GM21717 (cell line): ENCODE measurements around the gene PTGFRN.
"Not testable (repeated sequence)": the region's sequence is repeated elsewhere in the genome, so short reads cannot be mapped to it uniquely, and the experiment has no call there.

Source experiments
- ATAC-seq: cut with Tn5 transposase; IDR thresholded peaks from one replicate; pipeline ENCODE4 v1.9.1; 2021; ENCODE audit warnings: mild to moderate bottlenecking, moderate library complexity; ENCODE audit not compliant: unreplicated experiment

Gene PTGFRN

DNA sequence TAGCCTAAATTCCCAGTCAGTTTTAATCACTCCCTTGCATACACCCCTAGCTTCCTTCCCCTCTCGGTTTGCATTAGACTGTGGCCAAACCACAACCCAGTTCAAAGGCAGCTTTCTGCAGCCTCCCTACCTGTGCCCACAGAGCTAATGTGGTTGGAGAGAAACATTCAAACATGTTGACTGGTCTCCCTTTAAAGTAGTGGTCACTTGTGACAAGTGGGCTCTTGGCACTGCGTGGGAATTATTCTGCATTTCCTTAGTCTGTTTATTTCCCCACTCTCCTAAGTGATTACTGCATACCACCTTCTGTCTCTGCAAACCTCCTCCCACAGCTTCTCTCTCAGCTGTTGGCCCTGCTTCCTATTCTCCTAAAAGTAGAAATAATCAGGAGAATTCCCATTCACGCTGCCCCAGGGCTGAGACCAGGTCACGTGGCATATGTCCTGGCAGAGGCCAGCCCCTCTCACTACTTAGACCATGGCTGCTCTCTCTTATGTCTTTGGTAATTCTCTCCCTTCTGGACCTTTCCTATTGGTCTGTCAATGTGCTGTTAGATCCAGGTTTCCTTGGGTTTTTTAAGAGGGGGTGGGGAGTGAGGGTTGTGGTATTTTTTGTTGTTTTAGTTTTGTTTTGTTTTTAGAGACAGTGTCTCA is 53.4 kb downstream of the PTGFRN start:
- no peak for ATAC-seq

- no peak for ATAC-seq
These were observed 57.1 kb downstream of the PTGFRN start for GRCh38 chr1:116966791-116967190.

- ATAC-seq, result no peak
These were observed 59.0 kb downstream of the PTGFRN start for GRCh38 chr1:116968724-116969123.

DNA sequence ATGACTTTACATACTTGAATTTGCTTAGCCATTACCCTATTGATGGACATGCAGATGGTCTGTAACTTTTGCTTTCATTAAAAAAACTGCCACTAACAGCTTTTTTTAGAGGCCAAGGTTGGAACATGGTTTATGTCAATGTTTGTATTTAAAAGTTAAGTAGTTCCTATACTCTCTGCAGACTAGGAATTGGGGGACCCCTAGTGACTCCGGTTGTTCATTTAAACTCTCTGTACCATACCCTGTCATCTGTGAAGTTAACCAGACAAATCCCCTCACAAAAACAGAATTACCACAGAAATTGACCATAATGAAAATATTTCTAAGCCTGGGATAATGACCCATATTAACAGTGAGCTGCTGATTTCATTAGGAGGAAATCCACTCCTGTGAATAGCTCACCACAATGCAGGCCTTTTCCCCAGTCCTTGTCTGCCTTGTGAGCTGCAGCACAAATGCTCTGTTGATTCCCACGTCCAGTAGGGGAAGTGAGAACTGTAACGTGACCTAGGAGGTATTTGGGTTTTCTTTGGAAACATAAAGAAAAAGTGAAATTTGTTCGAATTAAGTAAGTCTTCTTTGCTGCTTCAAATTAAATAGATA is 61.6 kb downstream of the PTGFRN start:
- ATAC-seq, result no peak

DNA sequence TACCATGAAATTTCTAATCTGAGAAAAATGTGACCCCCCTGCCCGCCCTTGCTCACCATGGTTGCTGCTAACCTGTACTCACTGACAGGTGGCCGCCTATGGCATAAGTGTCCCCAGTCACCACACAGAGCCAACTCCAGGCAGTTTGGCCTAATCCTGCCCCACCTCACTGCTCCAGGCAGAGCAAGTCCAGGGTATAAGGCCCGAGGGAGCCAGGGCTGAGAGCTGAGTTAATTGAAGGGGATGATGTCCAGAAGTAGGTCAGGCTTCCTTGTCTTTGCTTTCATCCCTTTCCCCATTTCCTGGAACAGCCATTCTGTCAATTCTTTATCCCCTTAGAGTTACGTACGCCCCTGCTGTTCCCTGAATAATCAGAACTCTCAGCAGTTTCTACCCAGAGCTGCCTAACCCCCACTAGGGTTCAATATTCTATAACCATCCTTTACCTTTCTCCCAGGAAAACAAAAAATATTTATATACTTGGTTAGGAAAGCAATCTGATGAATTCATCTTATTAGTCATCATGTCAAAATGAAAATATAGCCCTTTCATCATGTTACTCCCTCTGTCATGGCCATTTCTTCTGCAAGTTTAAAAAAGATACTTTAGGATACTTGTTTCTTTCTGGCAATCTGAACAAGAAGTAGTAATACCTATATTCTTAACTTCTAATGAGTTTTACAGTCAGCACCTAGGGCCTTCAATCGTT is 62.4 kb downstream of the PTGFRN start:
- ATAC-seq, result no peak

- no peak for ATAC-seq
These were observed 62.9 kb downstream of the PTGFRN start for GRCh38 chr1:116972674-116973030.

- ATAC-seq, result not testable (repeated sequence)
These were observed 70.6 kb downstream of the PTGFRN start for GRCh38 chr1:116980309-116980708.

DNA sequence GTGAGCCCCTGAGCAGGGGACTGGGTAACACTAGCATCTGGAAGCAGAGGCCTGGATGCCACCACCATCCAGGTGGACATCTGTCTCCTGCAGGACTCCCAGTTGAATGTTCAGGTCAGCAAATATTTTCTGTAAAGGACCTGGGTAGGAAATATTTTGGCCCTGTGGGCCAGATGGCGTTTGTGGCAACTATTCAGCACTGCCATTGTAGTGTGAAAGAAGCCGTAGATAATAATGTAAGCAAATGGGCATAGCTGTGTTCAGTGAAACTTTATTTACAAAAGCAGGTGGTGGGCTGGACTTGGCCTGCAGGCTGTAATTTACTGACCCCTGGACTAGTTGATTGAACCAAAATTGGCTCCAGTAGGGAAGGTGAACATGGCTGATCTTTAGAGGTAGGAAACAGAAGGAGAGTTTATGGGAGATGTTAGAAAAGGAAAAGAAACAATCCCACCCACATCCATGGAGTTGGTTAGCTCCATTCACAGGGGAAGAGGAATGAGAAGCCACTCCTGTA is 71.9 kb downstream of the PTGFRN start:
- ATAC-seq, result no peak

- ATAC-seq, result no peak
These were observed 72.7 kb downstream of the PTGFRN start for GRCh38 chr1:116982319-116983004.

- no peak for ATAC-seq
These were observed 73.4 kb downstream of the PTGFRN start for GRCh38 chr1:116983112-116983511.

- no peak for ATAC-seq
These were observed 74.0 kb downstream of the PTGFRN start for GRCh38 chr1:116983678-116984077.

DNA sequence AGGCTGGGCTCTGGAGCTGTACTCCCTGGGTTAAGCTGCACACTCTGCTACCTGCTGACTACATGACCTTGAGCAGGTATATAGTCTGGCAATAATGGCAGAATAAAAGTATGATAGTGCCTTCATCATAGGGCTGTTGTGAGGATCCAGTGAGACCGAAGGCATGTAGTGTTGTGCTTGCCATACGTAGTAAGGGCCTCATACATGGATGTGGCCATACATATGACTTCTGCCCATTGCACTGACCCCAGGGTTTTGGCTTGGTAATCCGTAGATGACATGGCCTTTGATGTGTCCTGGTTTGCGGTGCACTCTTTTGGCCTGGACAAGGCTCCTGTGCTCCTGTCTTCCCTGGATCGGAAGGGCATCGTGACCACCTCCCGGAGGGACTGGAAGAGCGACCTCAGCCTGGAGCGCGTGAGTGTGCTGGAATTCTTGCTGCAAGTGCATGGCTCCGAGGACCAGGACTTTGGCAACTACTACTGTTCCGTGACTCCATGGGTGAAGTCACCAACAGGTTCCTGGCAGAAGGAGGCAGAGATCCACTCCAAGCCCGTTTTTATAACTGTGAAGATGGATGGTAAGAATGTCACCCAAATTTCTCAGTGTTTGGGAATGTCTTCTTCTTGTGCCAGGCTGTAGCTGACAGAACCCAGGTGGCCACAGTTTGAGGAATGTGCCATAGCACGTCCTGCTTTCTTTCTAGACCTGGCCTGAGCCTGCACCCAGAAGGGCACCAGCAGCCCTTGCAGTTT is 74.9 kb downstream of the PTGFRN start:
- no peak for ATAC-seq

GRCh38 chr1:116986421-116987255 is 76.9 kb downstream of the PTGFRN start:
- no peak for ATAC-seq

DNA sequence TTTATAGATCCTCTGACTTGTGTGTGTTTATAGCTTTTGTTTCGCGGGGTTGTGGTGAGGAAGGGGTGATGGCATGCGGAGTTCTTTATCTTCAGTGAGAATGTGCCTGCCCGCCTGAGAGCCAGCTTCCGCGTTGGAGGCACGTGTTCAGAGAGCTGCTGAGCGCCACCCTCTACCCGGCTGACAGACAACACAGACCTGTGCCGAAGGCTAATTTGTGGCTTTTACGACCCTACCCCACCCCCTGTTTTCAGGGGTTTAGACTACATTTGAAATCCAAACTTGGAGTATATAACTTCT is 77.5 kb downstream of the PTGFRN start:
- ATAC-seq, result no peak

DNA sequence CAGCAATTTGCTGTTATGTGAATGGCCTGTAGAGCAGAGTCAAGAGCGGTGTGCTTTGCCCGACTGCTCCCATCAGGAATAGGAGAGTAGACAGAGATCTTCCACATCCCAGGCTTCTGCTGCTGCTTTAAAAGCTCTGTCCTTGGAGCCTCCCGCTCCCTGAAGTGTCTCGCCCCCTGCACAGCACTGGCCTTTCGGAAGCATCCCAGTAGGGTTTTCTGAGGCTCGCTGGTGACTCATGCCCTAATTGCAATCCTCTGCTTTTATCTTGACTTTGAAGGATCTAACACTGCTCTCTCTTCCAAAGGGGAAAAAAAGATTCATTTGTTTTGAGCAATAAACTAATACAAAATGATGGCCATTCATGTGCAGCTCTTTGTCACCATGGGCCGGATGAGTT is 78.5 kb downstream of the PTGFRN start:
- ATAC-seq, result no peak

- ATAC-seq, result no peak
These were observed 79.2 kb downstream of the PTGFRN start for GRCh38 chr1:116988908-116989307.

DNA sequence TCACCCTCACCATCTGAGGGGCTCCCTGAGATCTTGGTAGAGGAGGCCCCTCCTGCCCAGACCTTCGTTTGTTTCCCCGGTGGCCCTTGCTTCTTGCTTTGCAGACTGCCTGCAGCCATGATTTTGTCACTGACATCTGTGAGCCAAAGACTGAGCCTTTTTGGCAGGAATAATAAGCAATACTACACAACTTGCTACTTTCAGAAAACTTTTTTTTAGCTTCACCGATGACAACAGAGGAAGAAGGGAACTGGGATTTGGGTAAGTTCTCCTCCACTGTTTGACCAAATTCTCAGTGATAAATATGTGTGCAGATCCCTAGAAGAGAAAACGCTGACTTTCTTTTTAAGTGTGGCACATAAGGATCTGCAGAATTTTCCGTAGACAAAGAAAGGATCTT is 80.1 kb downstream of the PTGFRN start:
- ATAC-seq, result no peak

- ATAC-seq, result no peak
These were observed 81.0 kb downstream of the PTGFRN start for GRCh38 chr1:116990612-116991151.

- ATAC-seq, result no peak
These were observed 81.6 kb downstream of the PTGFRN start for GRCh38 chr1:116991171-116991845.
